D341Med (cell line): ENCODE results near the gene MRPL17.

Source experiments
- DNase-seq: peaks from one replicate; pipeline ENCODE4 v3.0.0; 2012; ENCODE audit warnings: low spot score

MRPL17 gene

DNA sequence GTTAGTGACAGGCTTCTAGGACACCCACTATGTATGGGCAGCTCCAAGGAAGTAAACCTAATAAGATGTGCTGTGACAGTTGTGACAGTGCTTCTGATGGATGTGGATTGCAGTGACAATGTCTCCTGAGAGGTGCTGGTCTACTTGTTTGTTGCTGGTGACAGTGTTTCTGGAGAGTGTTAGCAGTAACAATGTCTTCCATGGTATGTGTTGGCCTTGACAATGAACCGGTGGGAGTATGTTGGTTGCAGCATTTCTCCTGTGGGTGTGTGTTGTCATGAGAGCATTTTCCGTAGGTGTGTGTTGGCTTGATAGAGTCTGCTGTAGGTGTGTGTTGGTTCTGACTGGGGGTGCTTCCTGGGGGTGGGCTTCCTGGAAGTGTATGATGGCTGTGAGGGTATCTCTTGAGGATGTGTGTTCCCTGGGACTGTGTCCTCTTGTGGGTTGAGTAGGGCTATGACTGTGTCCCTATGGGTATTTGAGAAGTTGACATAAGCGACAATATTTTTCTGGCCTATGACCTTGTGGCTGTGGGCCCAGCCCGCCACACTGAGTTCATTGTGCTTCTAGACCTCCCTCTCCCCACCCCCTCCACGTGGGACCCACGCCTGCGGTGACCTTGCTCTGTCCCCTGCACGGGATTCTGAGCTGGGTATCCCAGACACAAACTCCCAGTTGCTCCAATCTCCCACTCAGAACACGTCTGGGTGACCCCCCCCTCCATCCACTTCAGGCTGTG is 28.7 kb downstream of the MRPL17 start:
- no peak for DNase-seq

DNA sequence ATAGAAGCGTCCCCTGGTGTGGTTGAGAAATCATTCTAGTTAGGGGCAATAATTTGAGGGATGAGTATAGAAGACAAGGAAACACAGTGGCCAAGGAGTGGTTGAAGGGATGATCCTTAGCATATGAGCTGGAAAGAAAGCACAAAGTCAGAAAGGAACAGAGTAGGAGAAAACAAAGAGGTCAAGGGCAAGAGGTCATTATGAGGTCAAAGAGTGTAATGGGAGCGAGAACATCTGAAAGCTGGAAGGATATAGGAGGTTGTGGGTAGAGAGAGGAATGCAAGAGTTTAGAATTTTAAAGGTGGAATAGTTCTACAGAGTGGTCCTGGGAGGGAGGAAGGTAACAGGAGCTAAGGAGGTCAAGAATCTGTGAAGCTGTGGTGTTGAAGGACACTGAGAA is 29.5 kb downstream of the MRPL17 start:
- DNase-seq = no peak

DNA sequence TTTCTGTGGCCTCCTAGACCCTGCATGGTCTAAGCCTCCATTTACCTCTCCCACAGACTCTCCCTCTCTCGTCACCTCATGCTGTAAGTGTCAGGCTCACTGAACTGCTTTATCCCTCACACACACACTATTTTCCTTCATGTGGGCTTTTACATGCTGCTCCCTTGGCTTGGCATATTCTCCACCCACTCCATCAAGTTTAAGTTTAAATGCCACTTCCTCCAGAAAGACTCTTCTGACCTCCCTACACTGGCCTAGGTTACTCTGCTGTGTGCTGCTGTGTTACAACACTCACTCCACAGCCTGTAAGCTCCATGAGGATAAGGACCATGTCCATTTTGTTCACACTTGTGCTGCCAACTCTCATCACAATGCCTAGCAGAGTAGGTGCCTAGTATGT is 30.0 kb downstream of the MRPL17 start:
- DNase-seq = no peak

DNA sequence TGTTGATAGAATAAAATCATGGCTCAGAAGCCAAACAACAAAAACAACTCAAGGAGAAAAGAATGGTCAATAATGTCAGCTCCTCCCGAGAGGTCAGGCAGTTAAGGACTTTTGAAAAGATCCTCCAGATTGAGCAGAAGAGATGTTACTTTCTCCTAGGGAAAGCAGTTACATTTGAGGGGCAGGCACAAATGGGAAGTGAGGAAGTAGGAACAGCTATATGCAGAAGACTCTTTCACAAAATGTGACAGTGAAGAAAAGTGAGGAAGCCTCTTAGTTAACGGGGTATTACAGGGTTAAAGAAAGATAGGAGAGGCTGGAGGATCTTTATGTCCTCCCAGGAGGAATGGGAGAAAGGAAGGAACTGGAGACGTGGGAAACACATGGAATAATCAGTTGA is 31.0 kb downstream of the MRPL17 start:
- DNase-seq = no peak

DNA sequence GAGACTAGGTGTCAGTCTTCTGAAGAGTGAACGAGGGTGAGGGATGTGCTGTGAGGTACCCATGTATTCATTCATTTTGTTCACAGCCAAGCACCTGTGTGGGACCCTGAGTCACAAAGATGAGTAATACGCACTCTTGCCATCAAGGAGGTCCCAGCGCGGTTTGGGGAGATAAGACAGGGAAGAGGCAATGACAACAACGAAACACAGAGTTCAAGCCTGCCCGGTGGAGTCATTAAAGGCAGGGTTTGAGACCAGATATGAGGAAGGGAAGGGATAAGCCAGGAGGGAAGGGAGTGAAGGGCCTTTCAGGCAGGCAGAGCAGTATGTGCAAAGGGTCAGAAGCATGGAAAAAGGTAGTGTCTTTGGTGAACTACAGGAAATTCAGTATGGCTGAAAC is 32.2 kb downstream of the MRPL17 start:
- no peak for DNase-seq

DNA sequence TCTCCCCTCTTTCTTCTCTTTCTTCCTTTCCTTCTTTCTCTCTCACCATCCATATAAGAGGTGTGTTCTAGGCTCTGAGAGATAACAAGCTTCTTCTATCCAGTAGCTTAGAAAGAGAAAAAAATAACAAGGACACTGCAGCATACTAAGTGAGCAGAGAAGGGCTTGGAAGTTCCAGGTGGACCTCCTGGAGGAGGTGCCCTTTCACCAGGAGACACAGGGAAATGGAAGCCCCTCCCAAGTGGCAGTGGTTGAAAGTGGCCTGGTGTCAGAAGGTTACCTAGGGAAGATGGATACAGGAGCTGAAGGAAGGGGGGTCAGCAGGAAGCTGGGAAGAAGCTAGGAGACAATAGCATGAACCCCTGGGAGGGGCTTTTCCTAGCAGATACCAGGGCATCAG is 33.0 kb downstream of the MRPL17 start:
- no peak for DNase-seq

DNA sequence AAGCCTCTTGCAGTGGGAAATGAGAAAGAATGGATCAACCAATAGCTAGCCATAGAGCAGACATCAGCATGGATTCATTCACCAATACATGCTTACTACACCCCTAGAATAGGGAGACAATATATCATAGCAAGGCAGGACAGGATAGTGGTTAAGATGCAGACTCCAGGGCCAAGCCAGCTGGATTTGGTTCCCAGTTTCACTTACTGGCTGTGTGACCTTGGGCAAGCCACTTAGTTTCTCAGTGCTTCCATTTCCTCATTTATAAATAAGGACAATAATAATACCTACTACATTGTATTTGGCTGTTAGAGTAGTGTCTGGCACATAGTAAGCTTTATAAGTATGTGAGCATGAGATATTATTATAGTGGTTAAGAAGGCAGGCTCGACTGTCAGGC is 34.6 kb downstream of the MRPL17 start:
- no peak for DNase-seq

DNA sequence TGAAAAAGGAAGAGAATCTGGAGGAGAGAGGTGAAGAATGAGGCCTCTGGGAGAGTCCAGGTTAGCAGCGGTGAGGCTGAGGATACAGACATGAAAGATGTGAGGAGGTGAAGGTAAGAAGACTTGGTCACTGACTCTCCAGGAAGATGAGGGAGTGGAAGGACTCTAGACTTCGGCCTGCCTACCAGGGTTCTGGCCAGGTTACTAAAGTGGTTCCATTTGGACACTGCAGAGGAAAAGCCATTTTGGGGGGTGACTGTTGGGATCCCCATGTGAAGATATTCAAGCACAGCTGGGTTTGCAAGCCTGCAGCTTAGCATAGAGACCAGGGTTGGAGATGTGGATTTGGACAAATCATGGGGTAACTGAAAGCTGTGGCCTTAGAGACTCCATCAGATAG is 35.3 kb downstream of the MRPL17 start:
- no peak for DNase-seq

DNA sequence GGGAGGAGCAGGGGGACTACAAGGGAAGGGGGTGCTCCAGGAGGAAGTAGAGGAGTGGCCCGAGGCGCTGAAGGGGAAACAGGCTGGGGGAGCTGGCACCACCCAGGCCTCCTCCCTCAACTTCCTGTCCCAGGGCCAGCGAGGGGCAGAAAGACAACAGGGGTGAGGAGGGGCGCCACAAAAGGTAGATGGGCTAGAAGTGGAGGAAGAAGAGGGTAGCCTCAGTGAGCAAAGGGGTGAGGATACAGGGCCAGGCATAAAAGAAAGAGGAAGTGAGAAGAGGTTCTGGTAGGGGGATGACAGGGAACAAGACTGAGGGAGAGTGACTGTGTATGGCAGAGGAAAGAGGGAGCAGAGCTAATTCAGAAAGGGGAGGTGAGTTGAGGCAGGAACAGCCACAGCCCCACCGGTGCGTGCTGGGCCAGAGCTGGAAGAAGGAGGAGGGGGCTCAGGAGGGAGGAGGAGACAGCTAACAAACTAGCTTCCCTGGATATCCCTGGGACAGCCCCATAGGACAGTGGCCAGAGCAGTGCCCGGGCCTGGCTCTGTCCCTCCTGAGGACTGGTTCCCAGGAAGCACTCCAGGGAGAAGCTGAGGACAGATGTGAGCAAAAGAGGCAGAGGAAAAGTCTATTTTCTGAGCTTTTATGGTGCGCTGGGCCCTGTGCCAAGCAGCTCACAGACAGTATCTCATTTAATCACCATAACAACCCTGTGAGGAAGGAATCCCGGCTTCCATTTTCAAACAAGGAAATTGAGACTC is 36.0 kb downstream of the MRPL17 start:
- no peak for DNase-seq

DNA sequence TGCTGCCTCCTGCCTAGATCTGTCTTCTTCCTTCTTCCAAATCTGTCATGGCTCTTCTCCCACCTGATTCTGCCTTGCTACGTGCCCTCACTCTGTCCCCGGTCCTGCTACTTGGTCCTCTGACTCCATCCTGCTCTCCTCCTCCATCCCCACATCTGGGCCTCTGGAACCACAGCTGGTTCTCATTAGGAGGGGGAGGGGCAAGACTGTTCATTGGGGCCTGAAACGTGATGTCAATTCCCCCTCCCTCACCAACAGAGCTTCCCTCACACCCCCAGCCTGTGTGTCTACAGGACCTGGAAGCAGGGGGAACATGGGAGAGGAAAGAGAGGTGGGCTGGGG is 36.6 kb downstream of the MRPL17 start:
- no peak for DNase-seq

DNA sequence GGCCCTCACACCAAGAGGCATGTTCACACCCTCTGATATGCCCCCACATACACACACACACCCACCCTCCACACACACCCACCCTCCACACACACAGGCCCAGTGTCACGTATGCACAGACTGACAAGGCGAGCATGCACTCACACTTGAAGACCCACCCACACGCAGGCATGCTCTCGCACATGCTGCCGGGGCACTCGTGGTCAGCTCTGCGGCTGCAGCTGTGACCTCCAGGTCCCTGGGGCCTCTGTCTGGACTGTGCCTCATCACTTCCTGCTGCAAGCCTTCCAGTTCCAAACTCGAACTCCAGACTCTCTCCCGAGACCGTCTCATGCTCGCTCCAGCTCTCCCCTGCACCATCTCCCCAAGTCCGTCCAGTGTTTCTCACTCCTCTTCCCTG is 37.1 kb downstream of the MRPL17 start:
- no peak for DNase-seq

DNA sequence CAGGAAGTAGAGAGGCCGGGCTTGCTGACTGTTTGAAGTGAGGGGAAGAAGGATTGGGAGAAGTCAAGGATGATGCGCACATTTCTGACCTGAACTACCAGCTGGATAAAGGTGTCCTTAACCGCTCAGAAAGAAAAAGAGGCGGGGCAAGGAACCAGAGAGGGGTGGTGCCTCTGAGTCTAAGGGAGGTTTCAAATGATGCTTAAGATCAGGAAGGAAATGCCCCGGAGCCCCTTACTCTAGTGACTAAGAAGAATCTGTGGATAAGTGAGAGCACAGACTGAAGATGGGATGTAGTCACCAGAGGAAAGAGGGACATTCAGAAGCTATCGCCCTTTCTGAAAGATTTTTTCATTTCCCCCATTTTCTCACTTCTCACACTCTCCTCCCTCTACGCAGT is 40.2 kb downstream of the MRPL17 start:
- DNase-seq = no peak

DNA sequence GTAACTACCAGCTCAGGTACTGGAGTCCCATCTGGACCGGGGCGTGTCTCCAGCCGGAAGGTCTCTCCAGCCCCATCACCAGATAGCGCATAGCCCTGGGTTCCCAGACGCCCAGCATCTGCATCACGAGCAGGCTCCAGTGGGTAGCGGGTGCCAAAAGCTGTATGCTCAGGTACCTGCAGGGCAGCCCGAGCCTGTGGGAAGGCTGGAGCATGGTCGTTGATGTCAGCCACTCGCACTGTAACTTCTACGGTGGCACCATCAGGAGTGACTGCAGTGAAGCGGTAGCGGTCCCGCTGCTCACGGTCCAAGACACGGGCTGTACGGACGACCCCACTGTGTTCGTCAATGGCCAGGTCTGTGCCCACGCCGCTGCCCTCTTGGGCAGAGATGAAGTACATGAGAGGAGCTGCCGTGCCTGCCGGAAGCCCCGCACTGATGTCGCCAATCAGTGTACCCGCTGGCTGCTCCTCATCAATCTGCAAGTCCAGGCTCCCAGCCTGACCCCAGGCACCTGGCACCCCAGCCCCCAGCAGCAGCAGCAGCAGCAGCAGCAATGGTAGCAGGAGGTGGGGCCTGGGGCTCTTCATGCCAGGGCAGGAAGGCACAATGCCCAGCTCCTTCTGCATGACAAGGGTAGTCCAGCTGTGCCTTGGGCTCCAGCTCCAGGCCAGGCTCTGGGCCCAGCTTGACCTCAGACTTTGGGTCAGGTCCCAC is 42.0 kb downstream of the MRPL17 start:
- DNase-seq = no peak

DNA sequence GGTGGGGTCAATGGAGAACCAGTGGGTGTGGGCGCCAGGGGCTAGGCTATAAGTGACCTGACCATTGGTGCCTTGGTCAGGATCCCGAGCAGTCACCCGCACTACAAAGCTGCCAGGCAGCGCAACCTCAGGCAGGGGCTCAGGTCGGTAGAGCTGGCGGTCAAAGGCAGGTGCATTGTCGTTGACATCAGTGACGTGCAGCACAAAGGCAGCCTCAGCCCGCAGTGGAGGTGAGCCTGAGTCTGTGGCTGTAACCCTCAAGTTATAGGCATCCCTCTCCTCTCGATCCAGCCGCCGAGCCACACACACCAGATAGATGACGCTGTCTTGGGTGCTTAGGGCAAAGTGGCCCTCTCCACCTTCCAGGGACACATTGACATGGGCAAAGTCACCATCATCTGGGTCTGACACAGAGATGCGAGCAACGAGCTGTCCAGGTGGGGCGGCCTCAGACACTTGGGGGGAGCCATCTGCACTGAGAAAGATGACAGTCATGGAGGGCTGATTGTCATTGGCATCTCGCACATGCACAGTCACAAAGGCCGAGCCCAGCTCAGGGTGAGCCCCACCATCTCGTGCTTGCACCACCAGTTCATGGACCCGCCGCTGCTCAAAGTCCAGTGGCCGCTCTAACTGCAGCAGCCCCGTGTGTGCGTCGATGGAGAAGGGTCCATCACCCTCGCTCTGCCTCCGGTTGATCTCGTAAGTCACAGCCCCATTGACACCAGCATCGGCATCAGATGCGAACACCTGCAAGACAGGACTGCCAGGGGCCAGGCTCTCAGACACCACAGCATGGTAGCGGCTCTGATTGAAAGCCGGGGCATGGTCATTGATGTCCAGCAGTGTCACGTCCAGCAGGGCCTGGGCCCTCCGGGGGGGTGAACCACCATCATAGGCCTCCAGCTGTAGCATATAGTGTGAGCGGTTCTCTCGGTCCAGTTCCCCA is 42.8 kb downstream of the MRPL17 start:
- DNase-seq = no peak

DNA sequence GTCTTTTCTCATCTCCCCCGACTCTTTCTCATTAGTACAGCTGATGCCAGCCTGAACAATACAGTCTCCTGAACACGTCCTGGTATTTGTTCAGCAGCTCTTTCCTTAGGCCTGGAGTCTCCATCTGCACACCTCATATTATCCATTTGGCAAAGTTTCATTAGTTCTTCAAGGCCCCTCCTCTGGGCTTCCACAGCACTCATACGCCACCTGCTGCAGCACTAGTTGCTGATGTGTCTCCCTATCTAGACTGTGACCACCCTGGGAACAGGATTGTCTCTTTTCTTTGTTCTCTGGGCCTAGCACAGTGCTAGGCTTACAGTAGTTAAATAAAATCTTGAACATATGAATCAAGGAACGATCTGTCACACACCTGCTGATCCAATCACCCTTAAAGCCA is 44.7 kb downstream of the MRPL17 start:
- DNase-seq = no peak

DNA sequence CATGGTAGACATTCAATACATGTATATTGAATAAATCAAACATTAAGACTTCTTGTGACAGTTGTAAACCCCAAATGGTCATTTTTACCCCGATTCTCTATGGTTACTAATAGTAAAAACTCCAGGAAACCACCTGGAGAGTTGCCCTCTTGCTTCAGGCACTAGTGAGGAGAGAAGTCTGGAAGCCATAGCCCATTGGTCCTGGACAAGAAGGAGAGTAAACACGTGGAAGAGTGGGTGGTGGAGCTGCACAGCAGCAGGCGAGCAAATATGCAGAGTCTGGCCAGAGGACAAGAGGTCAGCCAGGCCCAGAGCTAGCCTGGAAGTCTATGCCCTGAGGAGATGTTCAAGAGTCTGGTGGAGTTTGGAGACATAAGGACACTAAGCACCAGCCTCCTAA is 45.3 kb downstream of the MRPL17 start:
- no peak for DNase-seq

DNA sequence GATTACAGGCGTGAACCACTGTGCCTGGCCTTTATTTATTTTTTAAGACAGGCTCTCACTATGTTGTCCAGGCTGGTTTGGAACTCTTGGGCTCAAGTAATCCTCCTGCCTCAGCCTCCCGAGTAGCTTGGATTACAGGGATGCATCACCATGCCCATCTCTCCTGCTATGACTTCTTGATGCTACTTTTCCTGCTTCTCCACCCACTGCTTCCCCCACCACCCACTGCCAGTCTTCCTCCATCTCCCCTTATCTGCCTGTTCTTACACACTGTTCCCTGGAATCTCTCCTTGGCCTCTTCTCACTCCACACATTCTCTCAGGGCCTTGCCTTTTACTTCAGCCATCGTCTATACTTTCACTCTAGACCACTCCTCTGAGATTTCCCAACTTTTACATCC is 46.7 kb downstream of the MRPL17 start:
- no peak for DNase-seq

DNA sequence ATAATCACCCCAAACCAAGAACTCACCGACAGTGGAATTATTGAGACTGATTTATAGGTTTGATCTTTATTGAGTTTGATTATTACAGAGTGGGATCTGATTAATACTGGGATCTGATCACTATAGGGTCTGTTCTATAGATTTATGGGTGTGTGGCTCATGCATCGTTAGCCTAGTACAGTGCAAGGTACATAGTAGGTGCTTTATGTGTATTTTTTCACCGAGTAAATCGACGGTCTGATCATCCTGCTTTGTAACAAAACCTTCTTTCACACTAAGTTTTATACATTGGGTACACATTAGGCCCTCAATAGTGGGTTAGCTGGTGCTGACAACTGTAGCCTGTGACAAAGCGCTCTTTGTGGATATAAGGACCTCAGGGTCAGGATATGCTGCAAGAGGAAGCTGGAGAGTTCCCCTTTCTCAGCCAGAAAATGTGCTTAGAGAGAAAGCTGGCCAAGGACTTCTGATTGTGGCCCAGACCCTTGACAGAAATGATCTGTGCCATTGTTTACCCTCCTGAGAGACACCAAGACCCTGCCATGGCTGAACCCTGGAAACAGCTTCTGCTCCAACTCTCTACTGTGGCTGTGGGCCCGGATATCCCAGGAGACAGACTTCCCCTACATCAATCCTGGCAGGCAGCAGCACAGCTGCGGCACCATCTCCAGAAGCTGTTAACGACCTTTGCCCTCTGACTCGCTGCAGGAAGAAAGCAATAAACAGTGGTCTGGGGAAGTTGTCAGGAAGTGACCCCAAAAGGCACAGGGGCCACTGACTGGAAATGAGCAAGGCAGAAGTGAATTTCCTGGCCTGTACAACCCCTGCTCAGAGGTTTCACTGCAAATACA is 47.8 kb downstream of the MRPL17 start:
- no peak for DNase-seq

DNA sequence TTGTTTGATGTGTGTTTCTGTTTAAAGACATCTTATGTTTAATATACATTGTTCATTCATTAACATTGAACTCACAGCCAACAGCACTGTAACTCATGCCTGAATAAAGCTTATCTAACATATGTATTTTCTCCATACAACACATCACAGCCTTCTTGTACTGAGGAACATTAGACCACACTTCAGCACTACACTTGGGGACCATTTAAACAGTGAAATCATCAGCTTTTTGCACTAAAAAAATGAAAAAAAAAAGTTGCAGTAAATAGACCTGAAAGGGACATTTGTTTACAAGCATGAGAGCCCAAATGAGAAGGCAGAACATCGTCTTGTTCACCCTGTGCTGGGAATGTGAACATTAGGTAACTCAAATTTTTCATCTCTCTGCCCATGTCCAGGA is 48.6 kb downstream of the MRPL17 start:
- DNase-seq = no peak

DNA sequence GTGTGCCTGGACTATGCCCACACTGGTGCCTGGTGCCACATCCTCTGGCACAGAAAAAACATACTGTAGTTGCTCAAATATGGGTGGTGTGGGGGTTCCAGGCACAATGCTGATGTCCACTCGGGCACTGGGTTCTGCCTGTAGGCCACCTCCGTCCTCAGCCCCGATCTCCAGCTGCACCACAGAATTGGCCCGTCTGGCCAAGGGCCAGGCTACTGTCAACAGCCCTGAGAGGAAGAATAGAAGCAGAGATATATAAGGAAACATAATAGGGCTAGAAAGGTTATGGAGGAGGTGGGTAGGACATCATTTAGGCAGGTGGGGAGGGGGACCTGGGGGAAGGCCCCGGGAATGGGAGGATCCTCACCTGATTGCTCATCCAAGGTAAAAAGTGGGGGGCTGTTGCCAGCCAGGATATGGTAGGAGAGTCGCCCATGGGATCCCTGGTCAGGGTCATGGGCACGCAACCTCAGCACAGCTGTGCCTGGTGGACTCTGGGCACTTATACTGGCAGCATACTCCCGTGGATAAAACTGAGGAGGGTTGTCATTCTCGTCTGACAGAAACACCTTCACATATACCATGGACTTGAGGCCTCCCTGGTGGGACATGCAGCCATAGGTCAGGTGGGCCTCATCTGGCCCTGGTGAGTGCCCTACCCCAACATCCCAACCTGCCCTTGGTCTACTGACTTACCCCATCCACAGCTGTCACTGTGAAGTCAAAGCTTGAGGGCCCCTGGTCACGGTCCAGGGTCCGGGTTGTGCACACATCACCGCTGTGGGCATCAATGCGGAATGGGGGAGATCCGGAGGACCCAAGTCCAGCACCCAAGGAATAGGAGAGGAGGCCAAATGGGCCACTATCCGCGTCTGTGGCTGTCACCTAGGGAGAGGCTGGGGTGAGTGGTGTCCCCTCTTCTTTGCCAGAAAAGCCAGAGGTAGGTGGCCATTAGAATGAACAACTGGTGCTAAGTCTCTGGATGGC is 49.4 kb downstream of the MRPL17 start:
- DNase-seq = no peak
